Stomach (tissue), 9 donors: ENCODE results near the gene DNAH14. TPM values are rescaled to one million over a fixed set of nuclear protein-coding genes. Genes with fewer than 3 reads are reported as not detected.

Experiments used
- DNase-seq, 2 donors: peaks; one replicate each; pipeline versions ENCODE4 v3.0.0 to v3.0.0-alpha.2; 2013 to 2019
- H3K27ac ChIP-seq, 5 donors: fragments of 200-600 bp in 4 of 5; sonication (generic) in 4 of 5; one replicate each; pipeline ENCODE4 v1.5.1; 2013 to 2019; ENCODE audit warnings: mild to moderate bottlenecking in 1 of 5, moderate library complexity in 1 of 5
- H3K27me3 ChIP-seq, 3 donors: fragments of 200-600 bp; sonication (generic); one replicate each; pipeline ENCODE4 v1.5.1; 2017 to 2019; ENCODE audit warnings: mixed run types in 1 of 3
- H3K36me3 ChIP-seq, 4 donors: fragments of 200-600 bp; sonication (generic); 1 replicate in 3 of 4; 2 replicates in 1 of 4; pipeline ENCODE4 v1.5.1; 2016 to 2019
- H3K4me1 ChIP-seq, 4 donors: fragments of 200-600 bp; sonication (generic); one replicate each; pipeline ENCODE4 v1.5.1; 2016 to 2019
- H3K4me3 ChIP-seq, 4 donors: fragments of 200-600 bp; sonication (generic) in 3 of 4; one replicate each; pipeline ENCODE4 v1.5.1; 2016 to 2019; ENCODE audit warnings: mild to moderate bottlenecking in 1 of 4
- H3K9me3 ChIP-seq, 4 donors: fragments of 200-600 bp; sonication (generic); one replicate each; pipeline ENCODE4 v1.5.1; 2016 to 2019
- EP300 ChIP-seq: sonication (generic); formaldehyde crosslinking; IDR thresholded peaks from one replicate; pipeline ENCODE4 v1.6.1; 2017; ENCODE audit warnings: antibody characterized with exemption
- POLR2A ChIP-seq, 4 donors: fragments of 450-650 bp; IDR thresholded peaks; one replicate each; pipeline ENCODE4 v1.6.1; 2016; ENCODE audit warnings: antibody characterized with exemption in 4 of 4, control low read depth in 2 of 4, mild to moderate bottlenecking in 1 of 4, moderate library complexity in 1 of 4
- POLR2AphosphoS5 ChIP-seq, 3 donors: sonication (generic); formaldehyde crosslinking; IDR thresholded peaks; one replicate each; pipeline ENCODE4 v1.6.1; 2016; ENCODE audit warnings: antibody characterized with exemption in 3 of 3
- WGBS, 5 donors: extraction: QIAGEN DNeasy Blood & Tissue Kit in 3 of 5; methylation state at CpG; one replicate each; pipeline versions ENCODE4 v1.1.5 to v1.1.7; 2013 to 2018; 5-methylcytosine and 5-hydroxymethylcytosine counted together
- intact Hi-C: fragments of 100-400 bp; cut with DNase I; formaldehyde crosslinking; loops from one replicate; pipeline ENCODE4 v1.15.1; 2023; ENCODE audit warnings: low total_unique reads
- polyA plus RNA-seq, 3 donors: library from polyadenylated mRNA; stranded (reverse); fragments of 200-250 nt; gene quantifications; one replicate each; pipeline ENCODE4 v1.2.3, GENCODE V29; 2013
- total RNA-seq, 5 donors: library from RNA; depleted of rRNA; stranded (reverse); fragments of >200 nt; gene quantifications; one replicate each; pipeline versions ENCODE4 v1.1.0 to v1.2.3, GENCODE V29; 2014 to 2016
- TF ChIP-seq, protein P1 (sequence below), 7 experiments: fragments of 450-650 bp in 4 of 7; fragments of 200-600 bp in 3 of 7; sonication (generic) in 3 of 7; IDR thresholded peaks; one replicate each; pipeline ENCODE4 v1.5.1; 2016 to 2019; ENCODE audit warnings: antibody characterized with exemption in 7 of 7, control low read depth in 2 of 7, mild to moderate bottlenecking in 1 of 7
- donor health status: healthy with polysubstance abuse.
- donor health status: Bipolar disorder and iron deficiency.
- donor health status: healthy.

Gene DNAH14
- total and polyA plus RNA-seq, 8 donors, result 1.7 to 158 (median 6.2) TPM

GRCh38 chr1:225409051-225409450, 479.6 kb downstream of the DNAH14 start:
- intact Hi-C loops, result no loop called here
- H3K36me3 ChIP-seq, result peaks cover 24 to 99% (median 94%) of the 10 kb centered on the region in 4 donors

GRCh38 chr1:225410036-225410435, 480.6 kb downstream of the DNAH14 start:
- intact Hi-C loops, result no loop called here
- no peak for DNase-seq
- H3K27me3 ChIP-seq, result no peaks in the 10 kb centered on the region
- 62 to 87% (median 82%) methylated on average over 6 of the region's 6 CpGs for WGBS, 5 donors
- TF ChIP-seq POLR2A (IDR thresholded peaks at IDR 0.05) (no peak), EP300 (no peak), POLR2AphosphoS5 (IDR thresholded peaks at IDR 0.05) (no peak)
- TF ChIP-seq, protein P1, sequence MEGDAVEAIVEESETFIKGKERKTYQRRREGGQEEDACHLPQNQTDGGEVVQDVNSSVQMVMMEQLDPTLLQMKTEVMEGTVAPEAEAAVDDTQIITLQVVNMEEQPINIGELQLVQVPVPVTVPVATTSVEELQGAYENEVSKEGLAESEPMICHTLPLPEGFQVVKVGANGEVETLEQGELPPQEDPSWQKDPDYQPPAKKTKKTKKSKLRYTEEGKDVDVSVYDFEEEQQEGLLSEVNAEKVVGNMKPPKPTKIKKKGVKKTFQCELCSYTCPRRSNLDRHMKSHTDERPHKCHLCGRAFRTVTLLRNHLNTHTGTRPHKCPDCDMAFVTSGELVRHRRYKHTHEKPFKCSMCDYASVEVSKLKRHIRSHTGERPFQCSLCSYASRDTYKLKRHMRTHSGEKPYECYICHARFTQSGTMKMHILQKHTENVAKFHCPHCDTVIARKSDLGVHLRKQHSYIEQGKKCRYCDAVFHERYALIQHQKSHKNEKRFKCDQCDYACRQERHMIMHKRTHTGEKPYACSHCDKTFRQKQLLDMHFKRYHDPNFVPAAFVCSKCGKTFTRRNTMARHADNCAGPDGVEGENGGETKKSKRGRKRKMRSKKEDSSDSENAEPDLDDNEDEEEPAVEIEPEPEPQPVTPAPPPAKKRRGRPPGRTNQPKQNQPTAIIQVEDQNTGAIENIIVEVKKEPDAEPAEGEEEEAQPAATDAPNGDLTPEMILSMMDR (IDR thresholded peaks at IDR 0.05), result no peak
- H3K27ac ChIP-seq, result no peak overlapping the region
- peaks cover 21 to 99% (median 94%) of the 10 kb centered on the region in 4 donors for H3K36me3 ChIP-seq
- no peaks in the 10 kb centered on the region for H3K9me3 ChIP-seq
- H3K4me1 ChIP-seq, result peaks cover 0 to 46% (median 13%) of the 10 kb centered on the region in 4 donors
- no peak overlapping the region for H3K4me3 ChIP-seq

More at GRCh38 chr1:225409051-225409450, 479.6 kb downstream of the DNAH14 start:
- WGBS, 5 donors, result 79 to 86% (median 81%) methylated on average over 8 of the region's 8 CpGs
- Histone ChIP-seq H3K27ac (no peak overlapping the region), H3K27me3 (no peaks in the 10 kb centered on the region), H3K4me3 (no peak overlapping the region), H3K9me3 (no peaks in the 10 kb centered on the region), H3K4me1 (peaks cover 0 to 41% (median 9%) of the 10 kb centered on the region in 4 donors)
- TF ChIP-seq POLR2AphosphoS5 (IDR thresholded peaks at IDR 0.05) (no peak), EP300 (no peak), POLR2A (IDR thresholded peaks at IDR 0.05) (no peak)
- TF ChIP-seq, protein P1 (IDR thresholded peaks at IDR 0.05), result no peak
- no peak for DNase-seq

DNA sequence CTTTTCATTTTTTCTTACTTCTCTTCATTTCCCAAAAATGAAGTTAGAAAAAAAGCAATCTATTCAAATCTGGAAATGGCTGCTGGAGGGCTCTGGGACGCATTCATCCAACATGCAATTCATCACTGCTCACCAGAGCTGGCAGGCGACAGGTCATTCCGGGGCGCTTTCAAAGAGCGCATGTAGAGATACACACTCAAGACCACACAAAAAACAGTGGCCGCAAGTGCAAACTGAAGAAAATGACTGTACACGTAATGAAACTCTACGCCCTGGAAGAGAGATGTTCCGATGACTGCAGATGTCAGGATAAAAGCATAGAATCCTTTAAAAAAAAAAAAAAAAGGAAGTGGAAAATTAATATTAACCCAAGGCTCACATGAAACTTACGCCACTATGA, 482.8 kb downstream of the DNAH14 start:
- intact Hi-C loops, result no loop called here
- no peak for DNase-seq
- TF ChIP-seq POLR2A (IDR thresholded peaks at IDR 0.05) (no peak), EP300 (no peak), POLR2AphosphoS5 (IDR thresholded peaks at IDR 0.05) (no peak)
- TF ChIP-seq, protein P1 (IDR thresholded peaks at IDR 0.05), result no peak
- no peaks in the 10 kb centered on the region for H3K27me3 ChIP-seq
- H3K4me1 ChIP-seq, result peaks cover 0 to 58% (median 18%) of the 10 kb centered on the region in 4 donors
- no peaks in the 10 kb centered on the region for H3K9me3 ChIP-seq
- H3K36me3 ChIP-seq, result peaks cover 26 to 98% (median 94%) of the 10 kb centered on the region in 4 donors
- 64 to 78% (median 75%) methylated on average over 10 of the region's 10 CpGs for WGBS, 5 donors
- peak overlapping the region in 1 of 5 donors; percentile 60 for H3K27ac ChIP-seq
- H3K4me3 ChIP-seq, result no peak overlapping the region

DNA sequence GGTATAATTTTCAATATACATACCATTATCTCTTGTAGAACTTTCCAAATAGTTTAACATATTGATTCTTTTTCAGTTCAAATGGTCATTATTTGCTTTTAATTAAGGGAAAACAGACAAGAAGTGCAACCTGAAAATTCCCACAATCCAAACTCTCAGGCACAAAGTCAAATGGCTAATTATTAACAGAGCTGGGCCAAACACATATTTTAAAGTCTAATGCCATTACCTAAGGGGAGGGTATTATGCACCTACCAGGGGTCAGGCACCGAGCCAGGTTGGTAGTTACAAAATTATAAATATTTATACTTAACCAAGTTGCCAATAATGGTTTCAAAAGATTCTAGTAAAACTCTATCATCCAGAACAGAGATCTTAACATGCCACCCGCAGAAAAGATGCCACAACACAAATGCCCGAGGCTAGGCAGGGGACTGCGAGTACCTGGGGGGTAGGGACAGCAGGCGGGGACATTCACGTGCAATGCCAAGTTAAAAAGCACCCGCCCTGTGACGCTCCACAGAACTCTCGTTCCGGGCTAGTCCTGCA, 483.4 kb downstream of the DNAH14 start:
- H3K4me1 ChIP-seq, result peaks cover 0 to 58% (median 18%) of the 10 kb centered on the region in 4 donors
- WGBS, 5 donors, result 29 to 48% (median 42%) methylated on average over 10 of the region's 10 CpGs
- no peak overlapping the region for H3K4me3 ChIP-seq
- H3K27ac ChIP-seq, result peak overlapping the region; percentile 39 to 60 (median 45)
- intact Hi-C loops, result no loop called here
- H3K36me3 ChIP-seq, result peaks cover 31 to 98% (median 94%) of the 10 kb centered on the region in 4 donors
- no peaks in the 10 kb centered on the region for H3K27me3 ChIP-seq
- H3K9me3 ChIP-seq, result no peaks in the 10 kb centered on the region
- peak; percentile 65 to 67 for DNase-seq
- TF ChIP-seq POLR2A (IDR thresholded peaks at IDR 0.05) (no peak), POLR2AphosphoS5 (IDR thresholded peaks at IDR 0.05) (peak in 1 of 3 donors; percentile 29)
